ENCODE measurements around the gene ELAVL4.

- TF ChIP-seq POLR2A (IDR thresholded peaks at IDR 0.05) (no peak), CTCF (IDR thresholded peaks at IDR 0.05) (no peak)
These were observed 33.8 kb upstream of the ELAVL4 start for GRCh38 chr1:50074931-50075330.

Measured in prostate gland (tissue), 2 donors.